KMS-11 (cell line): ENCODE results near the gene RUNX3.

Source experiments
- H2AFZ ChIP-seq: fragments of 200-600 bp; sonication (generic); 2 replicates; pipeline ENCODE4 v1.6.1; 2016; ENCODE audit warnings: antibody characterized with exemption, mixed run types, low read depth
- H3K27ac ChIP-seq: fragments of 200-600 bp; sonication (generic); 2 replicates; pipeline ENCODE4 v1.6.1; 2016; ENCODE audit warnings: mild to moderate bottlenecking, mixed run types
- H3K27me3 ChIP-seq: fragments of 200-600 bp; sonication (generic); 2 replicates; pipeline ENCODE4 v1.6.1; 2017; ENCODE audit warnings: mild to moderate bottlenecking, low read depth, mixed run types, moderate library complexity; ENCODE audit not compliant: insufficient read depth
- H3K36me3 ChIP-seq: fragments of 200-600 bp; sonication (generic); 2 replicates; pipeline ENCODE4 v1.6.1; 2017; ENCODE audit warnings: mild to moderate bottlenecking, mixed run types; ENCODE audit not compliant: insufficient read depth
- H3K4me1 ChIP-seq: fragments of 200-600 bp; sonication (generic); 2 replicates; pipeline ENCODE4 v1.6.1; 2016; ENCODE audit warnings: mild to moderate bottlenecking, low read depth, mixed run types; ENCODE audit not compliant: poor library complexity, severe bottlenecking
- H3K4me2 ChIP-seq: fragments of 200-600 bp; sonication (generic); 2 replicates; pipeline ENCODE4 v1.7.0; 2016; ENCODE audit warnings: mild to moderate bottlenecking, mixed run types
- H3K4me3 ChIP-seq: fragments of 200-600 bp; sonication (generic); IDR thresholded peaks from 2 replicates; pipeline ENCODE4 v1.6.1; 2017; ENCODE audit warnings: low read depth, low read length, mixed read lengths; ENCODE audit not compliant: insufficient read depth
- H3K79me2 ChIP-seq: fragments of 200-600 bp; sonication (generic); 2 replicates; pipeline ENCODE4 v1.6.1; 2016; ENCODE audit warnings: low read depth, mixed run types; ENCODE audit not compliant: insufficient read depth
- H3K9ac ChIP-seq: fragments of 200-600 bp; sonication (generic); 2 replicates; pipeline ENCODE4 v1.6.1; 2016; ENCODE audit warnings: mild to moderate bottlenecking, mixed run types
- H4K20me1 ChIP-seq: fragments of 200-600 bp; sonication (generic); 2 replicates; pipeline ENCODE4 v1.6.1; 2016; ENCODE audit warnings: mild to moderate bottlenecking, mixed run types; ENCODE audit not compliant: insufficient read depth
- CTCF ChIP-seq: fragments of 200-600 bp; sonication (generic); conservative IDR thresholded peaks from 2 replicates; pipeline ENCODE4 v1.6.1; 2017; ENCODE audit warnings: low read depth, mild to moderate bottlenecking, antibody characterized with exemption, low read length, moderate library complexity, mixed read lengths

The RUNX3 gene

GRCh38 chr1:24957808-24958752 is 28.0 kb upstream of the RUNX3 start:
- Histone ChIP-seq H3K4me2 (no peak overlapping the region), H3K36me3 (no peaks in the 10 kb centered on the region), H3K4me3 (no peak overlapping the region), H4K20me1 (no peaks in the 10 kb centered on the region), H3K27ac (no peak overlapping the region), H3K79me2 (no peaks in the 10 kb centered on the region), H3K27me3 (no peaks in the 10 kb centered on the region), H2AFZ (no peak overlapping the region), H3K9ac (no peak overlapping the region), H3K4me1 (peaks cover 2% of the 10 kb centered on the region)
- no peak for TF ChIP-seq CTCF

- Histone ChIP-seq H3K27me3 (no peaks in the 10 kb centered on the region), H4K20me1 (no peaks in the 10 kb centered on the region), H3K4me3 (no peak overlapping the region), H2AFZ (no peak overlapping the region), H3K36me3 (no peaks in the 10 kb centered on the region), H3K4me2 (no peak overlapping the region), H3K9ac (no peak overlapping the region), H3K27ac (no peak overlapping the region), H3K4me1 (no peaks in the 10 kb centered on the region), H3K79me2 (no peaks in the 10 kb centered on the region)
- no peak for TF ChIP-seq CTCF
Observed at GRCh38 chr1:24957016-24957807, 27.1 kb upstream of the RUNX3 start.

- H3K9ac ChIP-seq: no peak overlapping the region
- H3K4me1 ChIP-seq: no peaks in the 10 kb centered on the region
- no peaks in the 10 kb centered on the region for H3K79me2 ChIP-seq
- H3K4me3 ChIP-seq: no peak overlapping the region
- H4K20me1 ChIP-seq: no peaks in the 10 kb centered on the region
- TF ChIP-seq CTCF: no peak
- no peak overlapping the region for H2AFZ ChIP-seq
- H3K27me3 ChIP-seq: no peaks in the 10 kb centered on the region
- H3K27ac ChIP-seq: no peak overlapping the region
- no peaks in the 10 kb centered on the region for H3K36me3 ChIP-seq
- no peak overlapping the region for H3K4me2 ChIP-seq
Observed at GRCh38 chr1:24955779-24956365, 25.8 kb upstream of the RUNX3 start.

GRCh38 chr1:24955161-24955560 is 25.1 kb upstream of the RUNX3 start:
- Histone ChIP-seq H3K79me2 (no peaks in the 10 kb centered on the region), H3K27me3 (no peaks in the 10 kb centered on the region), H3K36me3 (no peaks in the 10 kb centered on the region), H3K4me2 (no peak overlapping the region), H3K27ac (no peak overlapping the region), H2AFZ (no peak overlapping the region), H3K9ac (no peak overlapping the region), H3K4me1 (no peaks in the 10 kb centered on the region), H3K4me3 (no peak overlapping the region), H4K20me1 (no peaks in the 10 kb centered on the region)
- no peak for TF ChIP-seq CTCF
